Measurements from ENCODE around the gene IFNA17.
"Not testable (repeated sequence)": the region's sequence is repeated elsewhere in the genome, so short reads cannot be mapped to it uniquely, and the experiment has no call there.

The IFNA17 gene

GRCh38 chr9:21210311-21210710 is 17.7 kb downstream of the IFNA17 start:
- no peak for DNase-seq

DNA sequence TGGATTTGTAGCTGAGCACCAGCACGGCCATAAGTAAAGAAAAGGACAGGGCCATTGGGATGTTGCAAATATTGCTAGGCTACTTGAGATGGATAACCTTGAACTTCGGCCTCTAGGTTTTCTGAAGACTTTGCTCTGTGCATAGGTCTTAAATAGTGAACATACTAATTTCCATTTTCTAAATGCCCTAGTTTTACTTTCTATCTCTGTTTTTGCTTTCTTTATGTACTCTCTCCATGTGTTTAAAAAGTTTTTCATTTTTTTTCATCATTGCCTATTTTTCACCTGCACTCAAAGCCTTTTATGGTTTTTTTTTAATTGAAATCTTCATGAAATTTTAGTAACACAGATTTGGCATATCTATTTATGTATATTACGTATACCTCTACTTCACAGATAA is 21.0 kb downstream of the IFNA17 start, which contains the start of gene IFNA10:
Gene IFNA10 (minus strand): TSS at position 101 of the 400 bp plus-strand sequence. CDS start 46 bp downstream, at position 55.
- DNase-seq: not testable (repeated sequence)

DNA sequence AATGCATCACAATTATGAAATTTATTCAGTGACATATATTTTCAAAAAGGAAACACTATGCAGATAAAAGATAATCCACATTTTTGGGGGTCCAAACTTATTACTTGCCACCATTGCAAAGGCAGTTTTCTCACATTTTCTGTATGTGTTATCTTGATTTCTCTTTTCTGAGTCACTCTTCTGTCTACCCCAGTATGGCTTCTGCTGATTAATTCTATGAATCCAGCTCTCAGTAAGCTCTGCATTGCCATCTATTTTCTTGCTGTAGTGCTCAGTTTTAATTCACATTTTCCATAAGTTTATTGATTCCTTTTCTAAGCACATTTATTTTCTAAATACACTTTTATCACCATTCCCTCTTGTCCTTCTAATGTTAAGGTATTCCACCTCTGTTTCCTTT is 22.8 kb downstream of the IFNA17 start:
- no peak for DNase-seq

- DNase-seq: not testable (repeated sequence)
These were observed 25.9 kb downstream of the IFNA17 start, which contains the start of gene IFNA7 for GRCh38 chr9:21202105-21202504. TSS of gene IFNA7 (minus strand) at chr9:21202205. CDS start at chr9:21202165, 40 bp downstream.

DNA sequence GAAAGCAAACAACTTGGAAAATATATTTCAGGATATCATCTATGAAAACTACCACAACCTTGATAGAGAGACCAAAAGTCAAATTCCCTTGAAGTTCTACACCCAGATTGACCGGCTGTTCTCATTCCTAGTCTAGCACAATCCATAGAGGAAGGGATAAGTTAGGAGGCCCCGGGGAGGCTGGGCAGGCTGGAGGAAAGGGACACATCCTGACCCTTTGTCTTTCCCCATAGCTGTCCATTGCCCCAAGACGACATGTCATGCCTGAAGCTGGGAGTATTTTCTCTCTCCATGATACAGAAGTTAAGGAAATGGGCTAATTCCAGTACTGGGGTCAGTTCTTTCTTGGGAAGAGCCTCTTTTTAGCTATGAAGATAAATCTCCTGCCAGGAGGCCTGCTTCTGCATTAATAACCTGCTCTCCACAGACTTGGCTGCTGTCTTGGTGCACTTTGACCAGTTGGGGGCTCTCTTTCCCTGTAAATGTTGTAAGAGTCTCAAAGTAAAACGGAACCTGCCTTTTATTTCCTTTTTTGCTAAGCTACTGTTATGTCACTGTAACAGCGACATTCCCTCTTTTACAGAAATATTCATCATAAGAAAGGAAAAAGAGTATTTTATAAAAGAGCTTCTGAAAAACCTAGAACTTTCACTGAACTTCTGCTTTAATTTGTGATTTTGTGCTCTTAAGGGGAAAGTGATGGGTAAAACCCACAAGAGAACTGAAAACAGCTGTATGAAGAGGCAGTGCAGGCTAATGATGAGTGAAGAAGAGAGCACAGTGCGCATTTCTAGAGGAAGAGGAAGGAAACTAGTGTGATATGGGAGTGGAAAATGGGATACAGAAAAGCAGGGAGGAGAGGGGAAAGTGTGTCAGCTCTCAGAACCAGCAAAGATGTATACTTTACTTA is 32.9 kb downstream of the IFNA17 start:
- peak in 1 of 2 experiments; percentile 35 for DNase-seq

- DNase-seq: not testable (repeated sequence)
These were observed 40.5 kb downstream of the IFNA17 start, which contains the start of gene IFNA4 for GRCh38 chr9:21187487-21187886. TSS of gene IFNA4 (minus strand) at chr9:21187587. CDS start at chr9:21187531, 56 bp downstream.

GRCh38 chr9:21182810-21183736 is 44.9 kb downstream of the IFNA17 start:
- peak in 1 of 2 experiments; percentile 19 for DNase-seq

Data from NCI-H524 (cell line).